Right lobe of liver (tissue), 4 donors: ENCODE results near the gene CD2AP.

ENCODE experiments used
- POLR2A ChIP-seq: fragments of 450-650 bp; IDR thresholded peaks from one replicate; pipeline ENCODE4 v1.6.1; 2017; ENCODE audit warnings: antibody characterized with exemption, mild to moderate bottlenecking
- TF ChIP-seq, protein P1 (sequence below), 4 donors: fragments of 200-600 bp in 3 of 4; fragments of 450-650 bp in 1 of 4; IDR thresholded peaks; one replicate each; pipeline versions ENCODE4 v1.5.1 to v1.8.0; 2016 to 2022; ENCODE audit warnings: antibody characterized with exemption in 4 of 4, mild to moderate bottlenecking in 2 of 4
- donor health status: DM: no; HTN: no; CAD: no.
- donor health status: DM: no; HTN: no; CAD: no.
- donor health status: DM: no; HTN: yes; CAD: no.

DNA sequence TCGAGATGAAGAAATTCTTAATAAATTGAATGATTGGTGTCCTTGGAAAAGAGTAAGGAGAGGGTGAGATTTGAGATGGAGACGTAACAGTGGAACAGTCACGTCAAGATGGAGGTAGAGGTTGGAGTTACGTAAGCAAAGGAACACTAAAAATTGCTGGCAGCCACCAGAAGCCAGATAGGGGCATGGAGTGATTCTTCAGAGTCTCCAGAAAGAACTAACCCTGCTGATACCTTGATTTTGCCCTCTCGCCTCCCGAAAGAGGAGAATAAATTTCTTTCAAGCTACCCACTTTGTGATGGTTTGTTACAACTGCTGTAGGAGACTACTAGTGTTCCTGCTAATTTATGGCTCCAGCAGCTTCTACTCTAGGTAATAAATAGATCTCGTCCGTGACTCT lies 17.6 kb downstream of the CD2AP start:
- TF ChIP-seq, protein P1, sequence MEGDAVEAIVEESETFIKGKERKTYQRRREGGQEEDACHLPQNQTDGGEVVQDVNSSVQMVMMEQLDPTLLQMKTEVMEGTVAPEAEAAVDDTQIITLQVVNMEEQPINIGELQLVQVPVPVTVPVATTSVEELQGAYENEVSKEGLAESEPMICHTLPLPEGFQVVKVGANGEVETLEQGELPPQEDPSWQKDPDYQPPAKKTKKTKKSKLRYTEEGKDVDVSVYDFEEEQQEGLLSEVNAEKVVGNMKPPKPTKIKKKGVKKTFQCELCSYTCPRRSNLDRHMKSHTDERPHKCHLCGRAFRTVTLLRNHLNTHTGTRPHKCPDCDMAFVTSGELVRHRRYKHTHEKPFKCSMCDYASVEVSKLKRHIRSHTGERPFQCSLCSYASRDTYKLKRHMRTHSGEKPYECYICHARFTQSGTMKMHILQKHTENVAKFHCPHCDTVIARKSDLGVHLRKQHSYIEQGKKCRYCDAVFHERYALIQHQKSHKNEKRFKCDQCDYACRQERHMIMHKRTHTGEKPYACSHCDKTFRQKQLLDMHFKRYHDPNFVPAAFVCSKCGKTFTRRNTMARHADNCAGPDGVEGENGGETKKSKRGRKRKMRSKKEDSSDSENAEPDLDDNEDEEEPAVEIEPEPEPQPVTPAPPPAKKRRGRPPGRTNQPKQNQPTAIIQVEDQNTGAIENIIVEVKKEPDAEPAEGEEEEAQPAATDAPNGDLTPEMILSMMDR (IDR thresholded peaks at IDR 0.05), result no peak
- no peak for TF ChIP-seq POLR2A
